Smooth muscle cell (in vitro differentiated cells): Measurements from ENCODE around the gene RPS6KA2. TPM values are rescaled to one million over a fixed set of nuclear protein-coding genes. Genes with fewer than 3 reads are reported as not detected.

Experiments
- DNase-seq: peaks from one replicate; lab custom pipeline; 2025; ENCODE audit not compliant: unreplicated experiment; lab: John Stamatoyannopoulos, UW
- H2AFZ ChIP-seq: fragments of 200-600 bp; sonication (generic); 2 replicates; pipeline ENCODE4 v1.6.0; 2016; ENCODE audit warnings: antibody characterized with exemption, low read depth, mild to moderate bottlenecking
- H3F3A ChIP-seq: fragments of 200-600 bp; sonication (generic); 2 replicates; pipeline ENCODE4 v1.6.0; 2017; ENCODE audit warnings: antibody characterized with exemption, low read depth
- H3K27ac ChIP-seq: fragments of 200-600 bp; sonication (generic); 2 replicates; pipeline ENCODE4 v1.5.1; 2016; ENCODE audit warnings: low read depth, mild to moderate bottlenecking
- H3K27me3 ChIP-seq: fragments of 200-600 bp; sonication (generic); 2 replicates; pipeline ENCODE4 v1.6.1; 2016; ENCODE audit warnings: low read depth, mild to moderate bottlenecking
- H3K36me3 ChIP-seq: fragments of 200-600 bp; sonication (generic); 2 replicates; pipeline ENCODE4 v1.5.1; 2016; ENCODE audit warnings: low read depth
- H3K4me1 ChIP-seq: fragments of 200-600 bp; sonication (generic); 2 replicates; pipeline ENCODE4 v1.5.1; 2016; ENCODE audit warnings: low read depth
- H3K4me2 ChIP-seq: fragments of 200-600 bp; sonication (generic); 2 replicates; pipeline ENCODE4 v1.6.0; 2016; ENCODE audit warnings: mild to moderate bottlenecking
- H3K4me3 ChIP-seq: fragments of 200-600 bp; sonication (generic); 2 replicates; pipeline ENCODE4 v1.5.1; 2016; ENCODE audit warnings: mild to moderate bottlenecking
- H3K79me2 ChIP-seq: fragments of 200-600 bp; sonication (generic); 2 replicates; pipeline ENCODE4 v1.6.0; 2016; ENCODE audit warnings: low read depth, mild to moderate bottlenecking
- H3K9ac ChIP-seq: fragments of 200-600 bp; sonication (generic); 2 replicates; pipeline ENCODE4 v1.6.0; 2016; ENCODE audit warnings: low read depth
- H3K9me3 ChIP-seq: fragments of 200-600 bp; sonication (generic); replicated peaks from 2 replicates; pipeline ENCODE4 v1.5.1; 2016; ENCODE audit warnings: low read depth
- H4K20me1 ChIP-seq: fragments of 200-600 bp; sonication (generic); 2 replicates; pipeline ENCODE4 v1.6.0; 2016; ENCODE audit warnings: low read depth
- whole genome bisulfite sequencing: methylation state at CpG from one replicate; pipeline ENCODE4 v1.1.7; 2016; ENCODE audit warnings: low lambda C conversion rate; 5-methylcytosine and 5-hydroxymethylcytosine counted together
- polyA plus RNA-seq: library from polyadenylated mRNA; unstranded; fragments of >200 nt; fragmentation: Nextera tagmentation; extraction: Ambion mirVana; gene quantifications from 2 replicates; pipeline ENCODE4 v1.2.1, GENCODE V29; 2016
- total RNA-seq: library from RNA; depleted of rRNA; stranded (reverse); fragments of >200 nt; gene quantifications from 2 replicates; pipeline ENCODE4 v1.2.3, GENCODE V29; 2014
- TF ChIP-seq, protein P1 (sequence below): fragments of 200-600 bp; sonication (generic); IDR thresholded peaks from 2 replicates; pipeline ENCODE4 v1.5.1; 2017; ENCODE audit warnings: borderline replicate concordance, mild to moderate bottlenecking, antibody characterized with exemption; ENCODE audit not compliant: insufficient read depth, poor library complexity, severe bottlenecking

RPS6KA2 gene
- total and polyA plus RNA-seq, 2 experiments from 2014 or later = 7.8 to 10.4 TPM

DNA sequence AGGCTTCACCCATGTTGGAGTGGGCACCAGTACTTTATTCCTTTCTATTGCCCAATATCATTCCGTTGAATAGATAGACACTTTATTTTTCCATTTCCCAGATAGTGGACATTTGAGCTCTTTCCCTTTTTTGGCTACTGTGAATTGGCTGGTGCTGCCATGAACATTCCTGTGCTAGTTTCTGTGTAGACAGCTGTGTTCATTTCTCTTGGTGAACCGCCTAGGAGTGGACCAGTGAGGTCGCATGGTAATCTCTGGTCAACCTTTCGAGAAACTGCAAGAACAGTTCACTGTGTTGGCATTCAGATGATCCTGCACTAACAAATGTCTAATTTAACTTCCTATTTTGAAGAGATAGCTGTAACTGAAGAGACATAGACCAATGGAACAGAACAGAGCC, 99.2 kb downstream of the RPS6KA2 start:
- Histone ChIP-seq H3K27ac (no peak overlapping the region), H3K4me3 (no peak overlapping the region), H3K79me2 (no peaks in the 10 kb centered on the region), H3K4me1 (no peaks in the 10 kb centered on the region), H3K4me2 (no peak overlapping the region), H3F3A (no peaks in the 10 kb centered on the region), H4K20me1 (no peaks in the 10 kb centered on the region), H3K36me3 (no peaks in the 10 kb centered on the region), H3K9ac (no peak overlapping the region), H3K9me3 (no peaks in the 10 kb centered on the region), H3K27me3 (no peaks in the 10 kb centered on the region), H2AFZ (no peak overlapping the region)
- no peak for DNase-seq
- TF ChIP-seq, protein P1, sequence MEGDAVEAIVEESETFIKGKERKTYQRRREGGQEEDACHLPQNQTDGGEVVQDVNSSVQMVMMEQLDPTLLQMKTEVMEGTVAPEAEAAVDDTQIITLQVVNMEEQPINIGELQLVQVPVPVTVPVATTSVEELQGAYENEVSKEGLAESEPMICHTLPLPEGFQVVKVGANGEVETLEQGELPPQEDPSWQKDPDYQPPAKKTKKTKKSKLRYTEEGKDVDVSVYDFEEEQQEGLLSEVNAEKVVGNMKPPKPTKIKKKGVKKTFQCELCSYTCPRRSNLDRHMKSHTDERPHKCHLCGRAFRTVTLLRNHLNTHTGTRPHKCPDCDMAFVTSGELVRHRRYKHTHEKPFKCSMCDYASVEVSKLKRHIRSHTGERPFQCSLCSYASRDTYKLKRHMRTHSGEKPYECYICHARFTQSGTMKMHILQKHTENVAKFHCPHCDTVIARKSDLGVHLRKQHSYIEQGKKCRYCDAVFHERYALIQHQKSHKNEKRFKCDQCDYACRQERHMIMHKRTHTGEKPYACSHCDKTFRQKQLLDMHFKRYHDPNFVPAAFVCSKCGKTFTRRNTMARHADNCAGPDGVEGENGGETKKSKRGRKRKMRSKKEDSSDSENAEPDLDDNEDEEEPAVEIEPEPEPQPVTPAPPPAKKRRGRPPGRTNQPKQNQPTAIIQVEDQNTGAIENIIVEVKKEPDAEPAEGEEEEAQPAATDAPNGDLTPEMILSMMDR = no peak
- WGBS = 96% methylated on average over 4 of the region's 4 CpGs

DNA sequence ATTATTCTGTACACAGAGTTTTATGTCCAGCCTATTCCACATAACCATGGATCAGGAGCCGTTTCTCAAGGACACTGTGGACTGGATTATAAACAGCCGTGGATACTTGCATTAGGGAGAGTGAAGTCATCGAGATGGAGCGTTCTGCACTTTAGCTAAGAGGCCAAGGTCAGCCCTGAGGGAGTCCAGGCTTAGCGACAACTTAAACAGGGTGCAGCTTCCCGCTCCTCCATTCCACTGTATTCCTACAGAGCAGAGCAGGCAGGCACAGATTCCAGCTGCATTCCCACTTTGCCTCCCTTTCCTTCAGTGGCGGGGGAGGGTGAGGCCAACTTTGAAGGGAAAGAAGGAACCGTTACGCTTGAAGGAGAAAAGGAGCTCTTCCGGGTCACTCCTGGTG, 100.1 kb downstream of the RPS6KA2 start:
- Histone ChIP-seq H3K4me2 (no peak overlapping the region), H3K36me3 (no peaks in the 10 kb centered on the region), H4K20me1 (no peaks in the 10 kb centered on the region), H2AFZ (no peak overlapping the region), H3F3A (no peaks in the 10 kb centered on the region), H3K9ac (no peak overlapping the region), H3K4me3 (no peak overlapping the region), H3K27ac (no peak overlapping the region), H3K9me3 (no peaks in the 10 kb centered on the region), H3K4me1 (no peaks in the 10 kb centered on the region), H3K79me2 (no peaks in the 10 kb centered on the region), H3K27me3 (no peaks in the 10 kb centered on the region)
- no peak for DNase-seq
- WGBS = 78% methylated on average over 10 of the region's 10 CpGs
- TF ChIP-seq, protein P1 = no peak

DNA sequence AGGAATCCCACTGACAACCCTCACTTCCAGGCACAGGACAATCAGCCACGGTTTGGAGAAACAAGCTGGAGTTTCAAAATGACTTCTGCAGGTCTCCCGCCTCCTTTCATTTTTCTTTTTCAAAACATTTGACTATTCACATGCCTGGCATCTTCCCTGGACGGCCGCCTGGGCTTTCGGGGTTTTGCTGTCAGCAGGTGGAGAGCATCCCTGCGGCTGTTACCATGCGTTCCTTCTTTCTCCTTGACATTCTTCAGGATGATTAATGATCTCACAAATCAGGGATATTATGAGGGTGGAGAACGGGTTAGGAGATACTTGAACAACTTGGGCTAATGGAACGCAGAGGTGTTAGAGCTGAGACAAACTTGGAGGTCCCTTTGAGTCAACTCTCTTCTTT, 101.5 kb downstream of the RPS6KA2 start:
- H3K4me3 ChIP-seq = no peak overlapping the region
- no peak for DNase-seq
- no peaks in the 10 kb centered on the region for H3K79me2 ChIP-seq
- WGBS = 96% methylated on average over 9 of the region's 9 CpGs
- H3K36me3 ChIP-seq = no peaks in the 10 kb centered on the region
- no peaks in the 10 kb centered on the region for H4K20me1 ChIP-seq
- H3K4me1 ChIP-seq = no peaks in the 10 kb centered on the region
- H3K9me3 ChIP-seq = no peaks in the 10 kb centered on the region
- no peak overlapping the region for H2AFZ ChIP-seq
- H3K4me2 ChIP-seq = no peak overlapping the region
- no peak overlapping the region for H3K9ac ChIP-seq
- H3F3A ChIP-seq = no peaks in the 10 kb centered on the region
- TF ChIP-seq, protein P1 = no peak
- no peaks in the 10 kb centered on the region for H3K27me3 ChIP-seq
- no peak overlapping the region for H3K27ac ChIP-seq

DNA sequence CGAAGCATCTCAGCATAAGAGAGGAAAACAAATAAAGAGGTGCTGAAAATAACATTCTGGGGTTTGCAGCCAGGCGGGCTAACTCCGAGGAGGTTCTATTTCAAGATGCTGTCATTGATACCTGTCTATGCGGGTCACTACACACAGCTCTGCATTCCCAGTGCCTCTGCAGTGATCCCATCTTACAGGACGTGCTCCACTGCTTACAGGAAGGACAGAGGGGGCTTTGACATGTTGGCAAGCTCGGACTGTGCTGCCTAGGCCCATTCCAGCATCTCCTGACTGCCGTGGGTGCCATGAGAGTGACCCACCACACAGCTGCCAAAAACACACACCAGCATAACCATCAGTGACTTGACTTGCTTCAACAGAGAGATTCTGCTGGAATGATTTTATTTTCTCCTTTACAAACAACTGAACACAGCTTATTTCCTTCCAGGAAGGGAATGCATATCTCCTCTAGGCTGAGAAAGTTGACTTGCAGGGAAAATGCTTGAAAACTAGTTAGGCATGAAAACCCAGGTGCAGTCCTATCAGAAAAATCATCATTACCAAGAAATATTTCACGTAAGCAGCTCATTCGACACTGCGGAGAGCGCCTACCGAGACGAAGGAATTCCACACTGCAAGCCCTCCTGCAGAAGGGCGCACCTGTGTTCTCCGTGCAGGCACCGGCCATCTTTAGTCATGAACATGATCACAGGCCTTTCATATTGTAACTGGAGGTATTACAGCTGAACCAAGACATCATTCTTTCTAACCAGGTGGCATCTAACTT, 103.1 kb downstream of the RPS6KA2 start:
- no peak for DNase-seq
- no peaks in the 10 kb centered on the region for H3F3A ChIP-seq
- H3K4me3 ChIP-seq = no peak overlapping the region
- no peak overlapping the region for H3K9ac ChIP-seq
- TF ChIP-seq, protein P1 = no peak
- H3K4me1 ChIP-seq = no peaks in the 10 kb centered on the region
- H3K36me3 ChIP-seq = no peaks in the 10 kb centered on the region
- H3K27me3 ChIP-seq = no peaks in the 10 kb centered on the region
- H2AFZ ChIP-seq = no peak overlapping the region
- H4K20me1 ChIP-seq = no peaks in the 10 kb centered on the region
- no peaks in the 10 kb centered on the region for H3K79me2 ChIP-seq
- H3K9me3 ChIP-seq = no peaks in the 10 kb centered on the region
- H3K27ac ChIP-seq = no peak overlapping the region
- H3K4me2 ChIP-seq = no peak overlapping the region
- 91% methylated on average over 16 of the region's 16 CpGs for WGBS
